ENCODE data around the gene BCL2L2.

- TF ChIP-seq CTCF (IDR thresholded peaks at IDR 0.05) = no peak
- no peak for TF ChIP-seq POLR2A (IDR thresholded peaks at IDR 0.05)
Measured at GRCh38 chr14:23319746-23320583, 13.3 kb downstream of the BCL2L2 start.

All from esophagus squamous epithelium (tissue), 4 donors.